BJ (cell line): ENCODE measurements around the gene B3GNT4. TPM values are rescaled to one million over a fixed set of nuclear protein-coding genes. Genes with fewer than 3 reads are reported as not detected.

ENCODE experiments used
- CTCF ChIA-PET: fragments of 350-600 bp; formaldehyde crosslinking; extraction: SDS; loops from one replicate; lab custom pipeline; 2021; ENCODE audit warnings: antibody characterized with exemption, inconsistent platforms; lab: Yijun Ruan, JAX
- POLR2A ChIA-PET: fragments of 300-600 bp; sonication (Branson Sonifier 250); formaldehyde crosslinking; extraction: SDS; loops from one replicate; lab custom pipeline; 2021; ENCODE audit warnings: antibody characterized with exemption; lab: Charles Lee
- DNase-seq: peaks from one replicate; pipeline ENCODE4 v3.0.0-alpha.2; 2011; ENCODE audit warnings: low read depth
- H3K27me3 ChIP-seq: 2 replicates; pipeline ENCODE4 v1.6.0; 2011; ENCODE audit warnings: low read length; ENCODE audit not compliant: control insufficient read depth, insufficient read depth
- H3K36me3 ChIP-seq: 2 replicates; pipeline ENCODE4 v1.5.1; 2011; ENCODE audit warnings: low read length; ENCODE audit not compliant: control insufficient read depth, insufficient read depth
- H3K4me3 ChIP-seq: 2 replicates; pipeline ENCODE4 v1.5.1; 2011; ENCODE audit warnings: low read depth, mild to moderate bottlenecking, control low read depth, low read length
- polyA plus RNA-seq: library from polyadenylated mRNA; depleted of rRNA; stranded (reverse); fragments of >200 nt; gene quantifications from 2 replicates; pipeline ENCODE4 v1.2.3, GENCODE V29; 2011
- TF ChIP-seq, protein P1 (sequence below): IDR thresholded peaks from 2 replicates; pipeline ENCODE4 v1.5.1; 2011; ENCODE audit warnings: low read depth, mild to moderate bottlenecking, control low read depth, inconsistent platforms, low read length, moderate library complexity; ENCODE audit not compliant: insufficient read depth

B3GNT4 gene
- polyA plus RNA-seq, 1 experiment: 0.18 TPM

DNA sequence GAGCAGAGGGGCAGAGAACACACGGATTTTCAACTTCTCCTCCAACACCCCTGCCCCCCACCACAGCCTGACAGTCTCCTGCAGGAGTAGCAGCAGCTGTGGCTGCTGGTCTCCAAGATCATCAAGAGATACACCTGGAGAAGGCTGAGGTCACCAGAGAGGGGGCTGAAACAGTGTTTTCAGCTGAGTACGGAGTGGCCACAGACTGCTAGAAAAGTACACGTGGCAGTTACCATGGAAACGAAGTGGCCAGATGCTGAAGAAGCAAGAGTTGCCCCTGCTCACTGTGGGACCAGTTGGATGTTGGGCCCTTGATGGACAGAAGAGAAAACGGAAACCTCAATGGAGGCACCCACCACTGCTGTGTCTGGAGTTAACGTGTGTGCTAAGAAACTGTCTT lies 27.3 kb downstream of the B3GNT4 start:
- POLR2A ChIA-PET: no interaction called here

GRCh38 chr12:122232691-122233090 lies 29.2 kb downstream of the B3GNT4 start:
- H3K36me3 ChIP-seq: peaks cover 15% of the 10 kb centered on the region
- ChIA-PET CTCF (interaction anchor here (0.6 kb wide), 1 partner anchor 506 kb away, joined by 3 read pairs; no protein-coding TSS in a partner anchor), POLR2A (no interaction called here)
- TF ChIP-seq, protein P1, sequence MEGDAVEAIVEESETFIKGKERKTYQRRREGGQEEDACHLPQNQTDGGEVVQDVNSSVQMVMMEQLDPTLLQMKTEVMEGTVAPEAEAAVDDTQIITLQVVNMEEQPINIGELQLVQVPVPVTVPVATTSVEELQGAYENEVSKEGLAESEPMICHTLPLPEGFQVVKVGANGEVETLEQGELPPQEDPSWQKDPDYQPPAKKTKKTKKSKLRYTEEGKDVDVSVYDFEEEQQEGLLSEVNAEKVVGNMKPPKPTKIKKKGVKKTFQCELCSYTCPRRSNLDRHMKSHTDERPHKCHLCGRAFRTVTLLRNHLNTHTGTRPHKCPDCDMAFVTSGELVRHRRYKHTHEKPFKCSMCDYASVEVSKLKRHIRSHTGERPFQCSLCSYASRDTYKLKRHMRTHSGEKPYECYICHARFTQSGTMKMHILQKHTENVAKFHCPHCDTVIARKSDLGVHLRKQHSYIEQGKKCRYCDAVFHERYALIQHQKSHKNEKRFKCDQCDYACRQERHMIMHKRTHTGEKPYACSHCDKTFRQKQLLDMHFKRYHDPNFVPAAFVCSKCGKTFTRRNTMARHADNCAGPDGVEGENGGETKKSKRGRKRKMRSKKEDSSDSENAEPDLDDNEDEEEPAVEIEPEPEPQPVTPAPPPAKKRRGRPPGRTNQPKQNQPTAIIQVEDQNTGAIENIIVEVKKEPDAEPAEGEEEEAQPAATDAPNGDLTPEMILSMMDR: no peak
- no peak overlapping the region for H3K4me3 ChIP-seq
- no peaks in the 10 kb centered on the region for H3K27me3 ChIP-seq
- DNase-seq: no peak

More for the DNA sequence above, 27.3 kb downstream of the B3GNT4 start:
- Histone ChIP-seq H3K36me3 (peaks cover 15% of the 10 kb centered on the region), H3K27me3 (no peaks in the 10 kb centered on the region), H3K4me3 (no peak overlapping the region)
- DNase-seq: no peak
- CTCF ChIA-PET: interaction anchor here (0.7 kb wide), 1 partner anchor 47 kb away, joined by 4 read pairs; no protein-coding TSS in a partner anchor
- TF ChIP-seq, protein P1: no peak

DNA sequence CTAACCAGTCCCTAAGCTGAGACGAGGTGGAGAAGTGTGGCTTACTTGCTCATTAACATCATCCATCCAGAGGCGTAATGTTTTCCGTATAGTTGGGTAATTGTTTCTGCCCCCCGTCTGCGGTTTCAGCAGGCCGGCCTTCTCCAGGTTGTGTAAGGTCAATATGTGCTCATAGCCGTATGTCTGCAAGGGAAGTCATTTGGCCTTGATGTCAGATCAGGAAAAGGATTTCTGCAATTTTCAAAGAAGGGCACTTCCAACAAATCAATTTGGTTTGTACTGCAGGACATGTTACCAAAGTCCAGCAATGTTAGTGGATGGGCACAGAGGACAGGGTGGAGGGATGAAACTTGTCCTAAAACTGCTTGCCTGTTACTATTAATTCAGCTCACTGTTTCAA lies 32.2 kb downstream of the B3GNT4 start:
- TF ChIP-seq, protein P1: no peak
- Histone ChIP-seq H3K36me3 (peaks cover 12% of the 10 kb centered on the region), H3K27me3 (no peaks in the 10 kb centered on the region), H3K4me3 (no peak overlapping the region)
- ChIA-PET POLR2A (no interaction called here), CTCF (no interaction called here)
- no peak for DNase-seq

GRCh38 chr12:122238861-122239260 lies 35.4 kb downstream of the B3GNT4 start:
- POLR2A ChIA-PET: no interaction called here
- TF ChIP-seq, protein P1: no peak
- peaks cover 12% of the 10 kb centered on the region for H3K36me3 ChIP-seq
- H3K27me3 ChIP-seq: no peaks in the 10 kb centered on the region
- CTCF ChIA-PET: interaction anchor here (1.5 kb wide), 1 partner anchor 22 kb away, joined by 3 read pairs; no protein-coding TSS in a partner anchor
- no peak overlapping the region for H3K4me3 ChIP-seq
- no peak for DNase-seq

- peaks cover 8% of the 10 kb centered on the region for H3K36me3 ChIP-seq
- no peak overlapping the region for H3K4me3 ChIP-seq
- no peaks in the 10 kb centered on the region for H3K27me3 ChIP-seq
- ChIA-PET POLR2A (no interaction called here), CTCF (interaction anchor here (1.2 to 1.8 kb wide), 2 partner anchors 15 to 111 kb away, joined by 3 to 4 read pairs; no protein-coding TSS in a partner anchor)
- TF ChIP-seq, protein P1: no peak
- DNase-seq: no peak
Measured at GRCh38 chr12:122243965-122244364, 40.5 kb downstream of the B3GNT4 start.
